HL-60 (cell line): ENCODE data around the gene POR.

Experiments used
- DNase-seq, 2 experiments: peaks; one replicate each; pipeline ENCODE4 v3.0.0-alpha.2; 2010 to 2020; ENCODE audit warnings: low read depth in 1 of 2, low spot score in 1 of 2
- H3K27ac ChIP-seq: fragments of 250-450 bp; sonication (Bioruptor Pico); replicated peaks from 2 replicates; pipeline ENCODE4 v1.5.1; 2020; ENCODE audit warnings: mild to moderate bottlenecking, moderate library complexity
- H3K27me3 ChIP-seq: fragments of 250-450 bp; sonication (Bioruptor Pico); 2 replicates; pipeline ENCODE4 v1.5.1; 2021; ENCODE audit warnings: mild to moderate bottlenecking, moderate library complexity; ENCODE audit not compliant: insufficient read depth, poor library complexity, severe bottlenecking
- H3K4me3 ChIP-seq: replicated peaks from 2 replicates; pipeline ENCODE4 v1.5.1; 2011; ENCODE audit warnings: mild to moderate bottlenecking, control low read depth, low read length; ENCODE audit not compliant: insufficient read depth
- CTCF ChIP-seq: IDR thresholded peaks from one replicate; pipeline ENCODE4 v1.5.1; 2011; ENCODE audit warnings: low read length, control low read depth, inconsistent platforms; ENCODE audit not compliant: insufficient read depth
- GABPA ChIP-seq: IDR thresholded peaks from 2 replicates; pipeline ENCODE4 v1.6.1; 2012; ENCODE audit warnings: low read depth
- POLR2AphosphoS5 ChIP-seq: IDR thresholded peaks from 2 replicates; pipeline ENCODE4 v1.6.1; 2012; ENCODE audit warnings: low read depth
- REST ChIP-seq: IDR thresholded peaks from 2 replicates; pipeline ENCODE4 v1.6.1; 2012; ENCODE audit warnings: low read depth; ENCODE audit not compliant: insufficient replicate concordance
- SPI1 ChIP-seq: IDR thresholded peaks from 2 replicates; pipeline ENCODE4 v1.6.1; 2012; ENCODE audit warnings: low read depth, mild to moderate bottlenecking, borderline replicate concordance

POR gene

GRCh38 chr7:75967487-75967997, 52.6 kb downstream of the POR start:
- TF ChIP-seq SPI1 (peak; percentile 97), REST (no peak)
- DNase-seq, result peak; percentile 40 to 56
- H3K27ac ChIP-seq, result no peak overlapping the region
- no peaks in the 10 kb centered on the region for H3K27me3 ChIP-seq
- H3K4me3 ChIP-seq, result no peak overlapping the region

GRCh38 chr7:75968012-75968411, 53.1 kb downstream of the POR start:
- no peaks in the 10 kb centered on the region for H3K27me3 ChIP-seq
- H3K27ac ChIP-seq, result no peak overlapping the region
- no peak for DNase-seq
- TF ChIP-seq CTCF (no peak), POLR2AphosphoS5 (no peak), SPI1 (no peak), REST (no peak), GABPA (no peak)
- no peak overlapping the region for H3K4me3 ChIP-seq

GRCh38 chr7:75968561-75969001, 53.6 kb downstream of the POR start:
- no peaks in the 10 kb centered on the region for H3K27me3 ChIP-seq
- no peak overlapping the region for H3K4me3 ChIP-seq
- H3K27ac ChIP-seq, result no peak overlapping the region
- TF ChIP-seq POLR2AphosphoS5, result no peak
- no peak for TF ChIP-seq REST
- TF ChIP-seq GABPA, result no peak
- TF ChIP-seq CTCF, result no peak
- TF ChIP-seq SPI1, result no peak
- no peak for DNase-seq

GRCh38 chr7:75969182-75969581, 54.2 kb downstream of the POR start:
- Histone ChIP-seq H3K4me3 (no peak overlapping the region), H3K27ac (no peak overlapping the region), H3K27me3 (no peaks in the 10 kb centered on the region)
- DNase-seq, result no peak
- no peak for TF ChIP-seq CTCF
- no peak for TF ChIP-seq REST
- TF ChIP-seq GABPA, result no peak
- no peak for TF ChIP-seq SPI1
- no peak for TF ChIP-seq POLR2AphosphoS5
